Activated naive CD8-positive, alpha-beta T cell treated with anti-CD3 and anti-CD28 coated beads, Interleukin-2, amount 50 U/mL, for 24 hours (primary cell): Measurements from ENCODE around the gene CIITA.
A peak's percentile ranks its signal among the peaks of the same experiment; 100 is the strongest.
"Not testable (repeated sequence)": the region's sequence is repeated elsewhere in the genome, so short reads cannot be mapped to it uniquely, and the experiment has no call there.

ENCODE experiments used
- ATAC-seq: fragments of 150-1000 bp; cut with Tn5 transposase; one replicate; pipeline ENCODE4 v1.10.0; 2021
- DNase-seq: peaks from one replicate; pipeline ENCODE4 v3.0.0; 2021
- H3K27ac Mint-ChIP-seq: one replicate; pipeline ENCODE4 v1.8.0; 2021; ENCODE audit warnings: mild to moderate bottlenecking, mixed read lengths
- H3K27me3 Mint-ChIP-seq: one replicate; pipeline ENCODE4 v1.8.0; 2021; ENCODE audit warnings: mixed read lengths
- H3K36me3 Mint-ChIP-seq: one replicate; pipeline ENCODE4 v1.8.0; 2021; ENCODE audit warnings: low read depth, mixed read lengths
- H3K4me1 Mint-ChIP-seq: one replicate; pipeline ENCODE4 v1.8.0; 2021; ENCODE audit warnings: mixed read lengths
- H3K4me3 Mint-ChIP-seq: one replicate; pipeline ENCODE4 v1.8.0; 2021; ENCODE audit warnings: mild to moderate bottlenecking, moderate library complexity, mixed read lengths
- H3K9me3 Mint-ChIP-seq: one replicate; pipeline ENCODE4 v1.8.0; 2021; ENCODE audit warnings: mixed read lengths

The CIITA gene

GRCh38 chr16:10937068-10937859 lies 60.3 kb downstream of the CIITA start:
- DNase-seq (no peak), ATAC-seq (no peak)
- Mint-ChIP-seq H3K36me3 (peaks cover 38% of the 10 kb centered on the region), H3K4me1 (peaks cover 77% of the 10 kb centered on the region), H3K4me3 (peak overlapping the region; percentile 94), H3K27ac (no peak overlapping the region), H3K27me3 (no peaks in the 10 kb centered on the region), H3K9me3 (no peaks in the 10 kb centered on the region)

- H3K4me3 Mint-ChIP-seq, result peak overlapping the region; percentile 94
- peak; percentile 44 for DNase-seq
- peaks cover 80% of the 10 kb centered on the region for H3K4me1 Mint-ChIP-seq
- ATAC-seq, result peak; percentile 44
- peaks cover 38% of the 10 kb centered on the region for H3K36me3 Mint-ChIP-seq
- H3K27me3 Mint-ChIP-seq, result no peaks in the 10 kb centered on the region
- peak overlapping the region; percentile 39 for H3K27ac Mint-ChIP-seq
- H3K9me3 Mint-ChIP-seq, result no peaks in the 10 kb centered on the region
Observed at GRCh38 chr16:10938321-10938720, 61.3 kb downstream of the CIITA start.

GRCh38 chr16:10938796-10939648 lies 62.0 kb downstream of the CIITA start:
- no peaks in the 10 kb centered on the region for H3K9me3 Mint-ChIP-seq
- H3K4me1 Mint-ChIP-seq, result peaks cover 79% of the 10 kb centered on the region
- DNase-seq, result no peak
- peak overlapping the region; percentile 94 for H3K4me3 Mint-ChIP-seq
- H3K27me3 Mint-ChIP-seq, result no peaks in the 10 kb centered on the region
- H3K27ac Mint-ChIP-seq, result peak overlapping the region; percentile 44
- no peak for ATAC-seq
- H3K36me3 Mint-ChIP-seq, result peaks cover 38% of the 10 kb centered on the region

- peak overlapping the region; percentile 44 for H3K27ac Mint-ChIP-seq
- peak overlapping the region; percentile 94 for H3K4me3 Mint-ChIP-seq
- H3K36me3 Mint-ChIP-seq, result peaks cover 38% of the 10 kb centered on the region
- no peaks in the 10 kb centered on the region for H3K9me3 Mint-ChIP-seq
- H3K4me1 Mint-ChIP-seq, result peaks cover 74% of the 10 kb centered on the region
- no peak for DNase-seq
- ATAC-seq, result no peak
- no peaks in the 10 kb centered on the region for H3K27me3 Mint-ChIP-seq
Observed at GRCh38 chr16:10939649-10940234, 62.7 kb downstream of the CIITA start.

- H3K27me3 Mint-ChIP-seq, result no peaks in the 10 kb centered on the region
- DNase-seq, result no peak
- H3K36me3 Mint-ChIP-seq, result peaks cover 35% of the 10 kb centered on the region
Observed at GRCh38 chr16:10940501-10941079, 63.6 kb downstream of the CIITA start.

GRCh38 chr16:10941127-10941933 lies 64.3 kb downstream of the CIITA start:
- DNase-seq (no peak), ATAC-seq (no peak)
- peaks cover 70% of the 10 kb centered on the region for H3K4me1 Mint-ChIP-seq
- H3K9me3 Mint-ChIP-seq, result no peaks in the 10 kb centered on the region
- H3K4me3 Mint-ChIP-seq, result peak overlapping the region; percentile 94
- H3K27ac Mint-ChIP-seq, result peak overlapping the region; percentile 81
- H3K27me3 Mint-ChIP-seq, result no peaks in the 10 kb centered on the region
- H3K36me3 Mint-ChIP-seq, result peaks cover 31% of the 10 kb centered on the region

More at GRCh38 chr16:10940501-10941079, 63.6 kb downstream of the CIITA start:
- no peak for ATAC-seq
- Mint-ChIP-seq H3K4me3 (peak overlapping the region; percentile 94), H3K9me3 (no peaks in the 10 kb centered on the region), H3K4me1 (peaks cover 70% of the 10 kb centered on the region), H3K27ac (peak overlapping the region; percentile 81)

GRCh38 chr16:10941935-10942351 lies 64.9 kb downstream of the CIITA start:
- peak overlapping the region; percentile 94 for H3K4me3 Mint-ChIP-seq
- not testable (repeated sequence) for H3K27me3 Mint-ChIP-seq, DNase-seq, H3K9me3 Mint-ChIP-seq, ATAC-seq
- peaks cover 26% of the 10 kb centered on the region for H3K36me3 Mint-ChIP-seq
- peaks cover 70% of the 10 kb centered on the region for H3K4me1 Mint-ChIP-seq
- peak overlapping the region; percentile 81 for H3K27ac Mint-ChIP-seq

- DNase-seq (peak; percentile 95), ATAC-seq (peak; percentile 75)
- Mint-ChIP-seq H3K4me1 (peaks cover 70% of the 10 kb centered on the region), H3K27ac (peak within 1 kb of the TSS; percentile 81), H3K4me3 (peak within 1 kb of the TSS; percentile 94), H3K27me3 (no peaks in the 10 kb centered on the region), H3K36me3 (peaks cover 24% of the 10 kb centered on the region), H3K9me3 (no peaks in the 10 kb centered on the region)
Observed at GRCh38 chr16:10942352-10943063, 65.5 kb downstream of the CIITA start, which contains the start of gene DEXI. Gene DEXI (minus strand): TSS chr16:10942468. CDS start chr16:10942005, 463 bp downstream.

- Mint-ChIP-seq H3K36me3 (peaks cover 21% of the 10 kb centered on the region), H3K9me3 (no peaks in the 10 kb centered on the region), H3K4me3 (peak overlapping the region; percentile 94), H3K27ac (no peak overlapping the region), H3K27me3 (no peaks in the 10 kb centered on the region), H3K4me1 (peaks cover 66% of the 10 kb centered on the region)
- ATAC-seq, result no peak
- no peak for DNase-seq
Observed at GRCh38 chr16:10943064-10943353, 66.0 kb downstream of the CIITA start.

GRCh38 chr16:10944249-10945064 lies 67.5 kb downstream of the CIITA start, which contains the start of gene CLEC16A:
Gene CLEC16A (plus strand): TSS chr16:10944564. CDS start chr16:10944718, 154 bp downstream.
- peak within 1 kb of the TSS; percentile 92 for H3K4me3 Mint-ChIP-seq
- ATAC-seq, result peak; percentile 73
- no peaks in the 10 kb centered on the region for H3K9me3 Mint-ChIP-seq
- H3K27me3 Mint-ChIP-seq, result no peaks in the 10 kb centered on the region
- peak within 1 kb of the TSS; percentile 81 for H3K27ac Mint-ChIP-seq
- peak; percentile 96 for DNase-seq
- peaks cover 9% of the 10 kb centered on the region for H3K36me3 Mint-ChIP-seq
- H3K4me1 Mint-ChIP-seq, result peaks cover 62% of the 10 kb centered on the region

GRCh38 chr16:10945065-10945787 lies 68.2 kb downstream of the CIITA start:
- no peak for ATAC-seq

GRCh38 chr16:10946308-10946707 lies 69.3 kb downstream of the CIITA start:
- H3K4me1 Mint-ChIP-seq, result peaks cover 61% of the 10 kb centered on the region
- ATAC-seq (no peak), DNase-seq (no peak)
- H3K36me3 Mint-ChIP-seq, result no peaks in the 10 kb centered on the region
- no peaks in the 10 kb centered on the region for H3K27me3 Mint-ChIP-seq
- no peak overlapping the region for H3K27ac Mint-ChIP-seq
- no peaks in the 10 kb centered on the region for H3K9me3 Mint-ChIP-seq
- H3K4me3 Mint-ChIP-seq, result no peak overlapping the region

More at GRCh38 chr16:10945065-10945787, 68.2 kb downstream of the CIITA start:
- Mint-ChIP-seq H3K4me3 (peak overlapping the region; percentile 92), H3K27ac (peak overlapping the region; percentile 81), H3K9me3 (no peaks in the 10 kb centered on the region), H3K4me1 (peaks cover 62% of the 10 kb centered on the region), H3K27me3 (no peaks in the 10 kb centered on the region), H3K36me3 (peaks cover 3% of the 10 kb centered on the region)
- no peak for DNase-seq
